ENCODE results near the gene PLEKHH2. TPM values are rescaled to one million over a fixed set of nuclear protein-coding genes. Genes with fewer than 3 reads are reported as not detected.
A peak's percentile ranks its signal among the peaks of the same experiment; 100 is the strongest.

Gene PLEKHH2
- total and polyA plus RNA-seq, 2 experiments from 2014 or later: 5.4 to 6.7 TPM

- no peak for TF ChIP-seq REST (IDR thresholded peaks at IDR 0.05; ENCODE audit: unreplicated experiment)
- TF ChIP-seq POLR2AphosphoS5 (IDR thresholded peaks at IDR 0.05; ENCODE audit: low read depth): no peak
- no peak for TF ChIP-seq ZNF114 (CRISPR knock-in tag; IDR thresholded peaks at IDR 0.05)
Measured at GRCh38 chr2:43699761-43700160, 62.7 kb downstream of the PLEKHH2 start (continued).

- Histone ChIP-seq H3K4me3 (no peak overlapping the region), H3K36me3 (ENCODE audit: insufficient read depth) (no peaks in the 10 kb centered on the region), H3K4me2 (no peak overlapping the region), H4K20me1 (replicated peaks; ENCODE audit: insufficient read depth) (no peaks in the 10 kb centered on the region), H3K9me2 (ENCODE audit: insufficient read depth) (no peaks in the 10 kb centered on the region), H3K4me1 (ENCODE audit: insufficient read depth) (no peaks in the 10 kb centered on the region), H3K27ac (ENCODE audit: low read depth) (no peak overlapping the region), H3K79me2 (replicated peaks; ENCODE audit: insufficient read depth) (no peaks in the 10 kb centered on the region), H2AFZ (no peak overlapping the region), H3K27me3 (ENCODE audit: insufficient read depth) (no peaks in the 10 kb centered on the region), H3F3A (replicated peaks; ENCODE audit: low read depth) (no peaks in the 10 kb centered on the region)
- ATAC-seq: peak; percentile 34; the same call in 1 of the 3 replicates
- Mint-ChIP-seq H3K9me3 (no peaks in the 10 kb centered on the region), H3K36me3 (ENCODE audit: low read depth) (no peaks in the 10 kb centered on the region), H3K4me3 (no peak overlapping the region), H3K27me3 (ENCODE audit: insufficient read depth, low read depth, poor library complexity) (no peaks in the 10 kb centered on the region), H3K4me1 (peaks cover under 1% of the 10 kb centered on the region; the same call in 2 of the 3 replicates), H3K27ac (no peak overlapping the region)
- peak; percentile 25 for DNase-seq (ENCODE audit: low spot score)
- TF ChIP-seq POLR2AphosphoS5 (IDR thresholded peaks at IDR 0.05; ENCODE audit: low read depth) (no peak), ZNF114 (CRISPR knock-in tag; IDR thresholded peaks at IDR 0.05) (no peak), EZH2phosphoT487 (IDR thresholded peaks at IDR 0.05; ENCODE audit: unreplicated experiment) (no peak), NANOG (IDR thresholded peaks at IDR 0.05; ENCODE audit: borderline replicate concordance) (no peak), ZNF462 (CRISPR knock-in tag; IDR thresholded peaks at IDR 0.05) (no peak), REST (IDR thresholded peaks at IDR 0.05; ENCODE audit: unreplicated experiment) (no peak), CTCF (conservative IDR thresholded peaks at IDR 0.05; ENCODE audit: low read depth in 2 of 2) (no peak), EZH2 (IDR thresholded peaks at IDR 0.05; ENCODE audit: low read depth, unreplicated experiment) (no peak), CREB1 (CRISPR knock-in tag; IDR thresholded peaks at IDR 0.05; ENCODE audit: low read depth) (no peak), ZNF331 (CRISPR knock-in tag; IDR thresholded peaks at IDR 0.05; ENCODE audit: low read depth) (no peak)
Measured at GRCh38 chr2:43701111-43701510, 64.1 kb downstream of the PLEKHH2 start.
